SU-DHL-6 (cell line): Measurements from ENCODE around the gene SLC16A7.

Experiments
- H2AFZ ChIP-seq: fragments of 200-600 bp; sonication (generic); 2 replicates; pipeline ENCODE4 v1.6.1; 2014; ENCODE audit warnings: low read depth, mild to moderate bottlenecking, moderate library complexity, mixed read lengths, antibody characterized with exemption, low read length; ENCODE audit not compliant: severe bottlenecking
- H3F3A ChIP-seq: fragments of 200-600 bp; shearing (Covaris generic); 2 replicates; pipeline ENCODE4 v1.6.0; 2016; ENCODE audit warnings: antibody characterized with exemption, mild to moderate bottlenecking; ENCODE audit not compliant: insufficient read depth
- H3K27ac ChIP-seq: fragments of 200-600 bp; sonication (generic); 2 replicates; pipeline ENCODE4 v1.5.1; 2016; ENCODE audit warnings: low read depth, mild to moderate bottlenecking, low read length, moderate library complexity, mixed read lengths
- H3K27me3 ChIP-seq: fragments of 200-600 bp; sonication (generic), shearing (Covaris generic); 2 replicates; pipeline ENCODE4 v1.6.0; 2014; ENCODE audit warnings: mild to moderate bottlenecking, low read length
- H3K36me3 ChIP-seq: fragments of 200-600 bp; sonication (generic); 2 replicates; pipeline ENCODE4 v1.6.1; 2014; ENCODE audit warnings: mild to moderate bottlenecking, low read length, mixed read lengths
- H3K4me2 ChIP-seq: fragments of 300-600, 200-600 bp; shearing (Covaris generic), sonication (generic); 2 replicates; pipeline ENCODE4 v1.6.0; 2014; ENCODE audit warnings: low read length, low read depth, mild to moderate bottlenecking; ENCODE audit not compliant: poor library complexity, severe bottlenecking
- H3K4me3 ChIP-seq: fragments of 200-600 bp; sonication (generic); 2 replicates; pipeline ENCODE4 v1.5.1; 2014; ENCODE audit warnings: antibody characterized with exemption, low read length, mild to moderate bottlenecking, mixed read lengths; ENCODE audit not compliant: insufficient read depth, poor library complexity, severe bottlenecking
- H3K79me2 ChIP-seq: fragments of 200-600 bp; sonication (generic); 2 replicates; pipeline ENCODE4 v1.6.1; 2014; ENCODE audit warnings: mild to moderate bottlenecking, low read length, moderate library complexity; ENCODE audit not compliant: insufficient read depth
- H3K9ac ChIP-seq: fragments of 200-600 bp; sonication (generic); 2 replicates; pipeline ENCODE4 v1.7.0; 2014; ENCODE audit warnings: mild to moderate bottlenecking, low read length
- H3K9me2 ChIP-seq: fragments of 200-600 bp; sonication (generic); replicated peaks from 2 replicates; pipeline ENCODE4 v1.6.1; 2014; ENCODE audit warnings: low read length; ENCODE audit not compliant: insufficient read depth
- H3K9me3 ChIP-seq: fragments of 200-600 bp; sonication (generic); 2 replicates; pipeline ENCODE4 v1.6.1; 2014; ENCODE audit warnings: low read length, mixed read lengths; ENCODE audit not compliant: insufficient read depth
- H4K20me1 ChIP-seq: fragments of 200-600 bp; sonication (generic); 2 replicates; pipeline ENCODE4 v1.6.1; 2014; ENCODE audit warnings: low read depth, mild to moderate bottlenecking, antibody characterized with exemption, low read length, moderate library complexity, mixed read lengths
- EZH2phosphoT487 ChIP-seq: fragments of 200-600 bp; sonication (generic), shearing (Covaris generic); conservative IDR thresholded peaks from 2 replicates; pipeline ENCODE4 v1.6.1; 2018; ENCODE audit warnings: mild to moderate bottlenecking, antibody characterized with exemption, low read length, moderate library complexity, mixed read lengths
- TF ChIP-seq, protein P1 (sequence below): fragments of 200-600 bp; sonication (generic); IDR thresholded peaks from one replicate; pipeline ENCODE4 v1.5.1; 2017; ENCODE audit warnings: antibody characterized with exemption, mild to moderate bottlenecking, low read length, moderate library complexity; ENCODE audit not compliant: insufficient read depth, poor library complexity, severe bottlenecking

The SLC16A7 gene

DNA sequence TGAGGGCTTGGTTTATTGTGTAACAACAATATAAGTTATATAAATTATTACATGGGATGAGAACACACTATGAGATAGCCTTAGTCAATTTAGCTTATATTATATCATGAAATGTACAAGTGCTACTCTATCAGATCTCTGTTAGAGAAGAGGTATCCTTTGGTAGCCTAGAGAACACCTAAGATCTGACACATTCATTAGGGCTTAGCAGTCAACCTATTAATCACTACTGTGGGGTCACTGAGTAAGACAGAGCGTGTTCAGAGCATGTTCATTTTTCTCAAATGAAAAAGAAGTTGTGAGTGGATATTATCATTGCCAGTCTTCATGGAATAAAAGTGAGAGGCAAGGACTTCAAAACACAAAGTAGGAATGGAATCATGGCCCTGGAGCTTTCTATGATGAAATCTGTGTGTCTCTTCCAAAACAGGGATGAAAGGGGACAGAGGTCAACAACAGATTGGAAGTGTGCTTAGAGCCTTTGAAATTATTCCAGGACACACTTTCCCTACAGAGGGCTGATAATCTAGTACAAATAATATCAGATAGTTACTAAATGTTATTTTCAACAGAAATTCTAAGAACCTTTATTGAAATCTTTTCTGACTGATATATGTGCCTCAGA lies 114.3 kb downstream of the SLC16A7 start:
- no peaks in the 10 kb centered on the region for H3K27me3 ChIP-seq
- no peak overlapping the region for H2AFZ ChIP-seq
- H3K9me3 ChIP-seq, result no peaks in the 10 kb centered on the region
- H3K36me3 ChIP-seq, result peaks cover 9% of the 10 kb centered on the region; the same call in 1 of the 2 replicates
- H3K9me2 ChIP-seq, result no peaks in the 10 kb centered on the region
- no peak overlapping the region for H3K9ac ChIP-seq
- 0 out of 2 replicates have a peak, but pooled peaks cover 2% of the 10 kb centered on the region for H3F3A ChIP-seq
- H3K79me2 ChIP-seq, result no peaks in the 10 kb centered on the region
- H3K4me2 ChIP-seq, result no peak overlapping the region
- H3K27ac ChIP-seq, result no peak overlapping the region
- TF ChIP-seq, protein P1, sequence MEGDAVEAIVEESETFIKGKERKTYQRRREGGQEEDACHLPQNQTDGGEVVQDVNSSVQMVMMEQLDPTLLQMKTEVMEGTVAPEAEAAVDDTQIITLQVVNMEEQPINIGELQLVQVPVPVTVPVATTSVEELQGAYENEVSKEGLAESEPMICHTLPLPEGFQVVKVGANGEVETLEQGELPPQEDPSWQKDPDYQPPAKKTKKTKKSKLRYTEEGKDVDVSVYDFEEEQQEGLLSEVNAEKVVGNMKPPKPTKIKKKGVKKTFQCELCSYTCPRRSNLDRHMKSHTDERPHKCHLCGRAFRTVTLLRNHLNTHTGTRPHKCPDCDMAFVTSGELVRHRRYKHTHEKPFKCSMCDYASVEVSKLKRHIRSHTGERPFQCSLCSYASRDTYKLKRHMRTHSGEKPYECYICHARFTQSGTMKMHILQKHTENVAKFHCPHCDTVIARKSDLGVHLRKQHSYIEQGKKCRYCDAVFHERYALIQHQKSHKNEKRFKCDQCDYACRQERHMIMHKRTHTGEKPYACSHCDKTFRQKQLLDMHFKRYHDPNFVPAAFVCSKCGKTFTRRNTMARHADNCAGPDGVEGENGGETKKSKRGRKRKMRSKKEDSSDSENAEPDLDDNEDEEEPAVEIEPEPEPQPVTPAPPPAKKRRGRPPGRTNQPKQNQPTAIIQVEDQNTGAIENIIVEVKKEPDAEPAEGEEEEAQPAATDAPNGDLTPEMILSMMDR, result no peak
- no peak for TF ChIP-seq EZH2phosphoT487
- no peak overlapping the region for H3K4me3 ChIP-seq
- H4K20me1 ChIP-seq, result no peaks in the 10 kb centered on the region

DNA sequence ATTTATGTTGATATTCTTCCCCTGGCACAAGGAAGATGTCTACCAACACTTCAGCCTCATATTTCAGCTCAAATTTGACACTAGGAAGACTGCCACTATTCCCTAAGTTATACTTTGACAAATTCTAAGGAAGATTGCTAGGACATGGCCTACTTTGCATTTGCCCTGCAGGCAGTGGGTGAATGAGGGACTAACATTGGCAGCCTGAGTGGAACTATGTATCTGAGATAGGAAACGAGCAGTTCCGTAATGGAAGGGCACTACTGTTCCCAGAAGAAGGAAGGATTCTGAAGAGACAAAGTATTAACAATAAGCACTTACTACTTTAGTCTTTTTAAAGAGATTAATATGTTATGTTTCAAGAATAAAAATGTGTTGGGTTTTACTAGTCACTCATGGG lies 115.1 kb downstream of the SLC16A7 start:
- Histone ChIP-seq H3K9me3 (no peaks in the 10 kb centered on the region), H3K9me2 (no peaks in the 10 kb centered on the region), H3F3A (0 out of 2 replicates have a peak, but pooled peaks cover 2% of the 10 kb centered on the region), H3K27me3 (no peaks in the 10 kb centered on the region), H3K36me3 (peaks cover 4% of the 10 kb centered on the region; the same call in 1 of the 2 replicates), H3K79me2 (no peaks in the 10 kb centered on the region), H3K9ac (no peak overlapping the region), H3K4me2 (no peak overlapping the region), H4K20me1 (no peaks in the 10 kb centered on the region), H2AFZ (no peak overlapping the region), H3K4me3 (no peak overlapping the region), H3K27ac (no peak overlapping the region)
- TF ChIP-seq, protein P1, result no peak
- no peak for TF ChIP-seq EZH2phosphoT487

GRCh38 chr12:59715434-59715833 lies 119.6 kb downstream of the SLC16A7 start:
- no peaks in the 10 kb centered on the region for H3K36me3 ChIP-seq
- no peaks in the 10 kb centered on the region for H3K9me2 ChIP-seq
- H3K9ac ChIP-seq, result no peak overlapping the region
- no peak overlapping the region for H3K4me2 ChIP-seq
- H4K20me1 ChIP-seq, result no peaks in the 10 kb centered on the region
- H3K27me3 ChIP-seq, result no peaks in the 10 kb centered on the region
- H3K9me3 ChIP-seq, result no peaks in the 10 kb centered on the region
- TF ChIP-seq, protein P1, result no peak
- TF ChIP-seq EZH2phosphoT487, result no peak
- no peak overlapping the region for H2AFZ ChIP-seq
- H3K27ac ChIP-seq, result no peak overlapping the region
- H3K79me2 ChIP-seq, result no peaks in the 10 kb centered on the region
- H3K4me3 ChIP-seq, result no peak overlapping the region
- no peaks in the 10 kb centered on the region for H3F3A ChIP-seq
